ENCODE data around the gene BROX.

- no peak for TF ChIP-seq POLR2A (IDR thresholded peaks at IDR 0.05)
- no peak for TF ChIP-seq CTCF (IDR thresholded peaks at IDR 0.05)
Observed at GRCh38 chr1:222697203-222697602, 15.2 kb upstream of the BROX start.

Data from lower leg skin (tissue), 3 donors.